HG03066 (cell line): ENCODE results near the gene RFFL.
A peak's percentile ranks its signal among the peaks of the same experiment; 100 is the strongest.
"Not testable (repeated sequence)": the region's sequence is repeated elsewhere in the genome, so short reads cannot be mapped to it uniquely, and the experiment has no call there.

ENCODE experiments used
- ATAC-seq: cut with Tn5 transposase; IDR thresholded peaks from one replicate; pipeline ENCODE4 v1.9.1; 2021; ENCODE audit warnings: low read depth; ENCODE audit not compliant: unreplicated experiment

Gene RFFL, protein sequence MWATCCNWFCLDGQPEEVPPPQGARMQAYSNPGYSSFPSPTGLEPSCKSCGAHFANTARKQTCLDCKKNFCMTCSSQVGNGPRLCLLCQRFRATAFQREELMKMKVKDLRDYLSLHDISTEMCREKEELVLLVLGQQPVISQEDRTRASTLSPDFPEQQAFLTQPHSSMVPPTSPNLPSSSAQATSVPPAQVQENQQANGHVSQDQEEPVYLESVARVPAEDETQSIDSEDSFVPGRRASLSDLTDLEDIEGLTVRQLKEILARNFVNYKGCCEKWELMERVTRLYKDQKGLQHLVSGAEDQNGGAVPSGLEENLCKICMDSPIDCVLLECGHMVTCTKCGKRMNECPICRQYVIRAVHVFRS

DNA sequence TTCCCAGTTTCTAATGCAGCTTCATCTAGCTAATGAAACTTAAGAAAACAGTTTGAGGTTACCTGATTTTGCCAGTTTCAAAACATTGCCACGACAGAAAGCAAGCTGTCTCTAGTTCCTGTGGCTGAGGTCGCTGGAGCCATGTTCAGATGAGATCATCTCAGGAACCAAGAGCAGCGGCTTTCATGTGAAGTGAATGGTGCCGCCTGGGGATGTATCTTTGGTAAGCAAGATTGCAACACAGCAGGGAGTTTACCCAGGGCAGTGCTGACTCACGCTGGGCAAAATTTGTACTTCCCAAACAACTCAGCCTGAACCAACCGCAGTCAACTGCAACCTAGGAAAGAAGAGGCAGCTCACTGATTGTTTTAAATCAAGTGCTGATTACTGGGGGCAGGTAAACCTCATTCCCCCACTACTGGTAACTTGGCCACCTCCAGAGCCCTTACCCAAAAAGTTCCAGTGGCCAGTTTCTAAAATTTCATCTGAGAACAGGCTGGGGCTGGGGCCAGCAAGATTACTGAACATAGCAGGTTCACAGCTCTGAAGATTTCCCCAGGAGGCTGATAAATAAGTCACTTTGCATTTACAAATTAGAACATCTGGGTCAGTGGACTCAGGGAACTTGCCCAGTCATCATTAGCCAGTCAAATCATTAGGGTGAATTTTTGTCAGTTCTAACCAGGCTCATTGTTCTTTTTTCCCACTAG is at the start of gene RFFL:
Gene RFFL, minus strand, starts transcription at position 194 of the 710 bp plus-strand sequence. CDS start 37,154 bp downstream, outside the sequence.
- peak; percentile 91 for ATAC-seq

DNA sequence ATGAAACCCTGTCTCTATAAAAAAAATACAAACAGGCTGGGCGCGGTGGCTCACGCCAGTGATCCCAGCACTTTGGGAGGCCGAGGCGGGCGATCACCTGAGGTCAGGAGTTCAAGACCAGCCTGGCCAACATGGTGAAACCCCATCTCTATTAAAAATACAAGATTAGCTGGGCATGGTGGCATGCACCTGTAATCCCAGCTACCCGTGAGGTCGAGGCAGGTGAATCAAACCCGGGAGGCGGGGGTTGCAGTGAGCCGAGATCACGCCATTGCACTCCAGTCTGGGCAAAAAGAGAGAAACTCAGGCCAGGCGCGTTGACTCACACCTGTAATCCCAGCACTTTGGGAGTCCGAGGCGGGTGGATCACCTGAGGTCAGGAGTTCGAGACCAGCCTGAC is 47.3 kb upstream of the RFFL start:
- not testable (repeated sequence) for ATAC-seq

DNA sequence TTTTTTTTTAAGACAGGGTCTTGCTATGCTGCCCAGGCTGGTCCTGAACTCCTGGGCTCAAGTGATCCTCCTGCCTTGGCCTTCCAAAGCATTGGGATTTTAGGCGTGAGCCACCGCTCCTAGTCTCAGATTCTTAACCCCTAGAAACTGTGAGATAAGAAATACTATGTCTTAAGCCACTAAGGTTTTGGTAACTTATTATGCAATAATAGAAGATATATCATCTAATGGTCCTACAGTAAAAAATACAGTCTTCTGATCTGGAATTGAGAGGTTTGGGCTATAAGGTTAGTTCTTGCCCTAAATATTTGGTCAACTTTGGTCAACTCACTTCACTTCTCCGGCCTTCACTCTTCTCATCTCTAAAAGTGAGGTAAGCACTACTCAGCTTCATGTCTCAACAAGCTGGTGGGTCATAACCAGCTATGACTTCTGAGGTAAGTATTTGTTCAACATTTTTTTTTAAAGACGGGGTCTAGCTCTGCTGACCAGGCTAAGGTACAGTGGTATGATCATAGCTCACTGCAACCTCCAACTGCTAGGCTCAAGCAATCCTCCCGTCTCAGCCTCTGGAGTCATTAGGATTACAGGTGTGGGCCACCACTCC is 41.4 kb upstream of the RFFL start:
- no peak for ATAC-seq

DNA sequence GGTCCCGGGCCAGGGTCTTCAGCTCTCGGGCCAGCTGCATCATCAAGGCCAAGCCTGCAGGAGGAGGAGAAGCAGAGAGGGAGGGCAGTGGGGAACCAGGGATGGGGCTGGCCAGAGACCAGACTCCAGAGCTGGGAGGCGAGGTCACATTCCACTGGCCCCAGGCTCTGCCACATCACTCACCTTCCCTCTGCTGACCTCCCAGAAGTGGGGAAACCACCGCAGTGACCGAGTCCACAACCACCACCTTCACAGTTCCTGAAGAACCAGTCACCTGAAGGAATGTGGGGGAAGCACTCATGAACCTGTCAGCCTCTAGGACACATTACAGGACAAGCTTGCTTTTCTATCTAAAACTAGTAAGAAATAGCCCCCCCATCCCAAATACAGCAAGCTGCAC is 39.8 kb upstream of the RFFL start:
- ATAC-seq = no peak

DNA sequence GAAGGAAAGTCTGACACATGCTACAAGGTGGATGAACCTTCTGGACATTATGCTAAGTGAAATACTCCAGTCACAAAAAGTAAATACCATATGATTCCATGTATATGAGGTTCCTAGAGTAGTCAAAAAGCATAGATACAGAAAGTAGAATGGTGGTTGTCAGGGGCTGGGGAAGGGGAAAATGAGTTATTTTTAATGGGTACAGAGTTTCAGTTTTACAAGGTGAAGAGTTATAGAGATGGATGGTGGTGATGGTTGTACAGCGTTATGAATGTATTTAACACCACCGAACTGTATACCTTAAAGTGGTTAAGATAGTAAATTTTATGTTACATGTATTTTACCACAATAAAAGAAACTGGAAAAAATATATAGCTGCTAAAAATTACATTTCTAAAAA is 38.2 kb upstream of the RFFL start:
- no peak for ATAC-seq

DNA sequence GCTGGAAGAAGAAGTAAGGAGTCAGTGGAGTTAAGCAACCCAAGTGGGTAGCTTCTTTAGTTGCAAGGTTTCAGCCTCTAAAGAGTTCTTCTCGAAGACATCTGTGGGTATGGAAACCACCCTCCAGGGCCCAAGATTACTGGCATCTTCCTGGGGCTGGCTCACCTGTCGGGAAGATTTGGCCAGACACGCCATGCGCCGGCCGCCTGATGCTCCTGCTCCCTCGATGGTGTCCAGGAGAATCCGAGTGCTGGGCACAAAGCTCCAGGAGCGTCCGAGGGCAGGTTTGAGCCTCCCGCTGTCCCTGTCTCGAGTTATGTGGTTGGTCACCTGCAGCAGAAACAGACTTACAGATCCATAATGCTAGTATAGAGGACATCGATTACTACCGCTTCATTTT is 37.5 kb upstream of the RFFL start:
- ATAC-seq = no peak

DNA sequence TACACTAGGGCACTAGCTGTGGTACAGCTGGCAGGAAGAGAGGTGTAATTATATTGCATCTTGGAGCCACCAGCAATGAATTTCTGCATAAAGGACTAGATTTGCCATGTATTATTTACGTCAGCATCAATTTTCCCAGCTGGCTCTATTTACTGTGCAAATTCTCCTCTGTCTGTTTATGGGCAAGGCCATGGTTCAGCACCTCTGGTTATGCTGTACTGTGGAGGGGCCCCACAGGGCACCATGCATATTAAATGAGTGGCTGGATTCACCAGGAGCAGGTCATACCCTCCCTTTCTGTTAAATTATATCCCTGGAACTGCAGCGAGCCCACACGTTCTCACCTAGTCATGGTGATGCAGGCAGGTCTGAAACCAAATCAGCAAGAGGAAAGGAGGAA is 36.4 kb upstream of the RFFL start:
- no peak for ATAC-seq

DNA sequence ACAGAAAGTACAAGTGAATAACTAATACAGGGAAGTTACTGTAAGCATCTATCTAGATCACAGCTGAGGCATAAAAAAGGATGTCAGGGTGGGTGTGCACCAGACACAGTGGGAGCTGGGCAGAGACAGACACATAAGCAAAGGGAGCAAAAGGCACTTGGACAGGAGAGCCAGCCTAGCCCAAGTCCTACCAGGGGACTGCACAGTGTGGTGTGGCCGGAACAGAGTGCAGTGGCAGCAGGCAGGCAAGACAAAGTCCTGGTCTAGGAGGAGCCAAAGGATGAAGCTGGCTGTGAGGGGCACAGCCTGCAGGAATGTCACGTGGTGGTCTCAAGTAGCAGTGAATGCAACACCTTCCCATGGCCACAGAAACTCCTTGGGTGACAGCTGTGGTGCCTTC is 34.3 kb upstream of the RFFL start:
- ATAC-seq = no peak

DNA sequence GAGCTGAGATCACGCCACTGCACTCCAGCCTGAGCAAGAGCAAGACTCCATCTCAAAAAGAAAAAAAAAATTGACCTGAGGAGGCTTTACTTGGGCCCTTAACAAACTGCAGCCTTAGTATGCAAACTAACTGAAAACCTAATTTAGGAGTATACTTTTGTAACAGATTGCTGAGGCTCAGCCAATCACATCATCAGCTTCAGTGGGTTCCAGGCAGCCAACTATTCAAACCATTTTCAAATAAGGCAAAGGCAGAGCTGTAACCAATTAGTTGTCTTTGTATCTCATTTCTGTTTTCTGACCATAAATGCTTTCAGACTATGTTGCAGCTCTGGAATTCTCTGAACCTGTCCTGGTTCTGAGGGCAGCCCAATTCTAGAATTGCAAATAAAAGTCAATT is 32.2 kb upstream of the RFFL start:
- no peak for ATAC-seq

DNA sequence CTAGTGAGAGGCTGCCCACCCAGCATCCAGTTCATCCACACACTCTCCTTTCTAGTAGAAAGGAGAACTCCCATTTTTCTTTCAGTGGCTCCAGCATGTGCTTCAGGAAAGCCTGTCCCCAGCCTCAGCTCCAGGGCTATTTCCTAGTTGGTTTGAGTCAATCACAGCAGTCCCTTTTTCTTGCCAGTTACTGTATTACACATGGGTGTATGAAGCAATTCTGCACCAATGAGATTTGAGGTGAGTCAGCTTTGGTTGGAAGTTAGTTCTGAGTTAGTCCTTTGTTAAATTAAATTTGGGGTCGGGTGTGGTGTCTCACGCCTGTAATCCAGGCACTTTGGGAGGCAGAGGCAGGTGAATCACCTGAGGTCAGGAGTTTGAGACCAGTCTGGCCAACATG is 31.4 kb upstream of the RFFL start:
- ATAC-seq = no peak

DNA sequence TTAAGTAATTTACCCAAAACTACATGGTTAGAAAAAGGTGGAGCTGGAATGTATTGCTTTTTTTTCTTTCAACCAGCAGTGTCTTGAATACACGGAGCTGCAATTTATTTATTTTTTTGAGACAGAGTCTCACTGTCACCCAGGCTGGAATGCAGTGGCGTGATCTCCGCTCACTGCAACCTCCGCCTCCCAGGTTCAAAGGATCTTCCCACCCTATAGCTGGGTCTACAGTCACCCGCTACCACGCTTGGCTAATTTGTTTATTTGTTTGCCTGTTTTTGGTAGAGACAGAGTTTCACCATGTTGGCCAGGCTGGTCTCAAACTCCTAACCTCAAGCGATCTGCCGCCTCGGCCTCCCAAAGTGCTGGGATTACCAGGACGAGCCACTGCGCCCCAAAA is 27.2 kb upstream of the RFFL start:
- not testable (repeated sequence) for ATAC-seq

DNA sequence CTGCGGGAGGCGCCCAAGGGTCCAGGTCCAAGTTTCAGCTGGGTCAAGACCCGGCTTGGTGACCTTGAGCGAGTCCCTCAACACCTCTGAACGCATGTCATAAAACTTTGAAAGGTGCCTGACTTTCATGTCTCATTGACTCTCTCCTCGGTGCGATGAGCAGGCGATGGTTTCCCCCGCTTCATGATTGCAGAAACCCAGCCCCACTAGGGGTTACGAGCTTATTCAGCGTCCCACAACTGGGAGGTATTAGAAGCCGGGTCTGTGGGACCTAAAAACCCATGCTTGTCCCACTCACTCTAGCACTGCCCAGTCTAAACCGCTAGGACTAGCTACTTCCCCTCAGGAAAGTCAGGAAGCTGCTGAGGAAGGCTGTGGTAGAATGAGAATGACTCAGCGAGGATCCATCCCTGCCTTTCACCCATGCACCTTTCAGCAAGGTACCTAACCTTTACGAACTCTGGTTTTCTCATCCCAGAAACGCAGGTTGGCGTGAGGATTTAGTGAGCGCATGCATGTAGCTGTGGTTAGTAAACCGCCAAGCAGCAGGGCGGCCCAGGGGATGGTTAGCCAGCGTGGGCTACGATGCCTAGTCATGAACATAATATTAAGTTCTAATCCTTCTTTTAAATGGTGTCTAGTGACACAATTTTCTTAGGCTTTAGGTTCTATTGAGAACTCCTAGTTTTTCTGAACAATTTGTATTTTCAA is 26.2 kb upstream of the RFFL start:
- peak; percentile 14 for ATAC-seq

DNA sequence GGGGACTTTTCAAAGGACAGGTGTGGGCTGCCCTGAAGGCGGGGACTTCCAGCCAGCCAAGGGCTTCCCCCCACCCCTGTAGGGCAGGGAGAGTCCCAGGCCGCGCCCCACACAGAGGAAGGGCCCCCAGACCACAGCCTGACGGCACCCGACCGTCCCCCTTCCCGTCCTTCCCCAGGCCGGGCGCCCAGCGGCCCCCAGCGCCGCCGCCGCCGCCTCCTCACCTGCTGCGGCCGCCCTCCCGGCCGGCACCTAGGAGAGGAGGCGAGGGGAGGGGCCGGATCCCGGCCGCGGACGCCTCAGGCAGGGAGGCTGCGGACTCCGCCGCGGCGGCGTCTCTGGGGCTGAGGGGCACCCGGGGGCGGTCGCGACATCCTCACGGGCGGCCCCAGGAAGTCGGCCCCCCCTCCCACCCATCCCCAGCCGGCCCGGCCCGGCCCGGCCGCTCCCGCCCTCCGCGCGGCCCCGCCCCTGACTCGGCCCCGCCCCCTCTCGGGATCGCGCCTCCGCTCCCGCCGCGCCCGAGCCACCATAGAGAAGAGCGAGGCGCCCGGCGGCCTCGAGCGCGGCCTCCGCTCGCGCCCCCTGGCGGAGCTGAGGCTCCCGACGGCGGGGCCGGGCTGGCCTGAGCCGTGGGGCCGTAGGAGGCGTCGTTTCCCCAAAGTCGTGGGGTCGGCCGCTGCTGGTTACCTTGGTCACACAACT is 25.5 kb upstream of the RFFL start:
- ATAC-seq = peak; percentile 56

DNA sequence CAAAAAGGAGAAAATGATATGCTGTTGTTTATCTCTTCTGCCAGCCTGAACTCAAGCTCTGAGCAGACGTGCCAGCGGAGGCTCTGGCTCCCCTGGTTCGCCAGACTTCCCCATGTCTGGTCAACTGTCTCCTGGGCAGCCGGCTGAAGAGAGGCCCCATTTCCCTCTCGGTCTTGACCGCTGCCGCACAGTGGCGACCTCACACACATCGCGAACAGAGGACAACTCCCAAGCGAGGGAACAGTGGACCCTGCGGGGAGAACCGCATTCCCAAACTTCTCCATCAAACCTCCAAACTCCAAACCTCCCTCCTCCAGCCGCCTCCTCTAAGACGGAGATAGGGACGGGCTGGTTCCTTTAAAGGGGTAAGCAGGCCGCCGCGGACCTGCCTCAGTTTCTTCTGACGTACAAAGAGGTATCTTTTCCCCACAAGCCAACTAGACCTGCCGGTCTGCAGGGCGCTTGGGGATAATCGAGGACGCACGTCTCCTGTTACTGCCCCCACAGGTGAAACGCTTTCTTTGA is 24.9 kb upstream of the RFFL start:
- no peak for ATAC-seq

DNA sequence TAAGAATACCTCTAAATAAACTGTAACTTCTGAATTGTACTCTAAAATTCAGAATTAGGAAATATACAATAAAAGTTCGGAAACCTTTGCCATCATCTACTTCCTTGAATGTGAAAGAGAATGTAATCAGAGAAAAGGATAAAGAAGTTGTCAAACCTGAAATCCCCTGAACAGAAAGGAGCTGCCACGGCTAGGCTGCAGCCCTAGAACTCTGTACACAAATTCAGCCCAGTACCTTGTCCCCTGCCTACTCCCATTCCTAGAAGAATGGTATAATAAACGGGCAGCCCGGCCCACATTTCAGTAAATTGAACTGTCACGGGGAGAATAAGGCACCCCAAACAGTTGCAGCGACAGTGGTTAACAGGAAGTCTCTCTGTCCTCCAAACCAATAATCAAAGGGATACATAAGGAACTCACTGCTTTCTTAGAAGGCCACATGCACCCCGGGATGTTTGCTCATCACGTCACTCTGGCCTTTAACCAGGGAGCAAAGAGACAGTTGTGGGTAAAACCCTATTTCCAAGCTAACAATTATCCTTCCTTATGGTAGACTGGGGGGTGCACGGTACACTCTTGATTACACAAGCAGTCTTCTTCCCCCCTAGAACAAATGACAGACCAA is 24.3 kb upstream of the RFFL start:
- ATAC-seq = no peak

DNA sequence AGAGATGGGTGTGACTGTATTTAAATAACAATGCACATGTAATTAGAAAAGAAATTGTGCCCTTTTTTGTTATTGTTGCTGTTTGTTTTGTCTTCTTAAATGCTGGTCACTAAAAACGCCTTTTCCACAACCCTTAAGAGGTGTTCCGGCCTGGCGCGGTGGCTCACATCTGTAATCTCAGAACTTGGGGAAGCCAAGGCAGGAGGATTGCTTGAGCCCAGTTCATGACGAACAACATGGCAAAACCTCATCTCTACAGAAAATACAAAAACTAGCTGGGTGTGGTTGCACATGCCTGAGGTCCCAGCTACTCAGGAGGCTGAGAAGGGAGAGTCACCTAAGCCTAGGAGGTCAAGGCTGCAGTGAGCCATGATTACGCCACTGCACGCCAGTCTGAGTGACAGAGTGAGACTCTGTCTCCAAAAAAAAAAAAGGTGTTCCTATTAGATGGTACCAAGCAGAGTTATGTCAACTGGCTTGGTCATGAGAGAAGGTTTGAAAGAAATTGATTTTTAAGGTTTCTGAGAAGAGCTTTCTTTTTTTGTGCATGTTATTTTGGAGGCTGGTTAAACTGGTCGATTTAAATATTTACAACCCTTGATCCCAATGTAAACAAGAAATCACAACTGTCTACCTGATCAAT is 23.5 kb upstream of the RFFL start:
- no peak for ATAC-seq

DNA sequence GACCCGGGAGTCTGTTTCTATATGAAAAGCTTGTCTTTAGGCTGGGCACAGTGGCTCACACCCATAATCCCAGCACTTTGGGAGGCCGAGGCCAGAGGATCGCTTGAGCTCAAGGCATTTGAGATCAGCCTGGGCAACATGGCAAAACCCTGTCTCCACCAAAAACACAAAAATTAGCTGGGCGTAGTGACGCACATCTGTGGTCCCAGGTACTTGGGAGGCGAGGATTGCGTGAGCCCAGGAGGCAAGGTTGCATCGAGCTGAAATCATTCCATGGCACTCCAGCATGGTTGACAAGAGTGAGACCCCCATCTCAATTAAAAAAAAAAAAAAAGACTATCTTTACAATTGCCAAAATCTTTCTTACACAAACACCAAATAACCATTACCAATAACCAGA is 22.7 kb upstream of the RFFL start:
- ATAC-seq = no peak

DNA sequence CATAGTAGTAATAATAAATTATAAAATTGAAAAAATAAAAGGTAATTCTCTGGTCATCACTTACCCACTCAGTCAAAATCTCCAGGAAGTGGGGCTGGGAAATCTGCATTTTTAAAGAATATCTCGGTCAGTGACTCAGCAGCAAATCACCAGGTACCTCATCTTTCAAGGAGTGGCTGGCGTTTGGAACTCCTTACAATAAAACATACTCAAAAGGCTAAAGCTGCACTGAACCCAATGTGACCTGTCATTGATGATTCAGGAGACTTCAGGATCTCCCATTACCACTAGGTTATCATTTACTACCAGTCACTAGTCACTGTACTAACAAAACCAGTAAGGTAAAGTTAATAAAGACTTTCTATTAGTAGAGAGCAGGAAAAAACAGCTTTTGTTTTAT is 21.5 kb upstream of the RFFL start:
- no peak for ATAC-seq

DNA sequence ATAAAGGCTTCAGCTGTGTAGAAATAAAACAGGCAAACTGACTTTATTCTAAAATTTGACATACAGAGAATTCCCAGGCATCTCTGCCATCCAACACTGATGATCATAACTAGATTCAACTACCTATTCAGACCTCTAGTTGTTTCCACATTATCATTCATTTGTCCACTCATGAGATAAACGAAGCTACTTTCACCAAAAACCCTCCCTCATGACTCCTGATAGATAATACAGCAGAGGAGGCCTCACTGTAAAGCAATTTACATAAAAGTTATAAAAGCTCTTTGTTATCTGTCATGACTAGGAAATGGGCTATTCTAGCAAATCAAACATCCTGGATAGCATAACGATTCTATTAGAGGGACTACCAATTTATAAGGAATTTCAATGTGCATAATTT is 19.6 kb upstream of the RFFL start:
- no peak for ATAC-seq
